Measurements from ENCODE around the gene WDR48. TPM values are rescaled to one million over a fixed set of nuclear protein-coding genes. Genes with fewer than 3 reads are reported as not detected.

The WDR48 gene
- total RNA-seq, 1 donor from 2014 or later, result 38.6 TPM

DNA sequence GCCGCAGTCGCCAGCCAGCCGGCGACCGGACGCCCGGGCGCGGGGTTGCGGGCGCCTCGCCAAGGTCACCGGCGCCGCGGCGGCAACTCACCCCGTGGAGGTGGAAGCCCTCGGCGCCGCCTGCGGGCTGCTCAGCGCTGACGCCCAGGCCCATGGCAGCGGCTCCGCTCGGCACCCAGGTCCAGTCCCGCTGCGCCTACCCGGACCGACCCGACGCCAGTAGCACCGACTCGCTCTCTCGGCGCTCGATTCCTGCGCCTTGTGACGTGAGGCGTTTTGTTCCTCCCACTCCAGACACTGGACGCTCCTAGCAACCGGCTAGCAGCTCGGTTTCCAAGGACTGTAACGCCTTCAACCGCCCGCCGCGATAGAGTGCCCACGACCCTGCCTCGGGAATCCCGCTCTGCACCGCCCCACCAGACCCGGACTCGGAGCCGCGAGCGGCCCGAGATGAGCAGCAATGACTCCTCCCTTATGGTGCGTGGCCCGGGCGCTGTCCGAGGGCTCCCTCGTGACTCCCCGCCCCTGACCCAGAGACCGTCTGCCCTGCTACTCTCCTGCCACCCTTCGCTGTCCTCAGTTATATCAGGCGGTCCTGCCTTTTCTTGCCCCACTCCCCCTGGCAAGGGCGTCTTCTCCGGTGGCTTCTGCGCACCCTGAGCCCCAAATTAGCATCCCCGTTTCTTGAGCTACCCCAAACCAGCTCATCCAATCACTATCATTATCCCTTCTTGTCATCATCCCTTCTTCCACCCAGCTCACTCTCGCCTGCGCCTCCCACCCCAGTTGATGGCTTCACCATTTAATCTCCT, 55.8 kb downstream of the WDR48 start, which contains the start of the genes GORASP1 and TTC21A:
Gene GORASP1 (minus strand): TSS at position 240 of the 812 bp plus-strand sequence. CDS start 86 bp downstream, at position 154.
Gene TTC21A (plus strand): TSS at position 293 of the 812 bp plus-strand sequence. CDS start 158 bp downstream, at position 451.
- peaks cover 29% of the 10 kb centered on the region for H3K4me1 Mint-ChIP-seq (ENCODE audit: low read depth)
- H3K9me3 Mint-ChIP-seq, result no peaks in the 10 kb centered on the region
- DNase-seq (ENCODE audit: low spot score), result peak; percentile 55
- peak within 1 kb of the TSS; percentile 54 for H3K27ac Mint-ChIP-seq
- H3K4me3 Mint-ChIP-seq (ENCODE audit: low read depth), result peak within 1 kb of the TSS; percentile 93
- peaks cover 3% of the 10 kb centered on the region for H3K27me3 Mint-ChIP-seq (ENCODE audit: low read depth)
- peaks cover 7% of the 10 kb centered on the region for H3K36me3 Mint-ChIP-seq (ENCODE audit: low read depth)
- intact Hi-C loops (cut with micrococcal nuclease), result loop anchor here (1.0 to 5.0 kb wide), 3 partner anchors 44 to 185 kb away; no protein-coding TSS in a partner anchor

DNA sequence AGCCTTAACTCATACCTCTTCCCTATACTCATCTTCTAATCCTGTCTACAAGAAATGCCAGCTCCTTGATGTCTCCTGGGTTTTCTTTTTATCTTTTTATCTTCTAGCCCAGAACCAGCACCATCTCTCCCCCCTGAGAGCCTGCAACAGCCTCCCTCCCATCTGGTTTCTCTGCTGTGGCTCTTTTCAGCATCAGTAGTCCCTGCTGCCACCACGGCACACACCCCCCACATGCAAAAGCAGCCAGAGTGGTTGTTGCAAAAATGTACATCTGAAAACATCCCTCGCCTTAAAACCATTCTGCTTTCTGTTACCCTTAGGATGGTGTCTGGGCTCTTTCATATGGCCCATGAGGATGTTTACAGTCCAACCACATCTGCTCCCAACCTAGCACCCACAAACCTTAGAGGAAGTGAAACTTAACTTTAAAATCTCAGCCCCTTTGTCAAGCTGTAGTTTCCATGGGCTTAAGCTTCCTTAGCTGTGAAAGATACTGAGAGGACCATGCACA, 56.4 kb downstream of the WDR48 start:
- H3K36me3 Mint-ChIP-seq (ENCODE audit: low read depth), result peaks cover 7% of the 10 kb centered on the region
- peaks cover 29% of the 10 kb centered on the region for H3K4me1 Mint-ChIP-seq (ENCODE audit: low read depth)
- peaks cover 3% of the 10 kb centered on the region for H3K27me3 Mint-ChIP-seq (ENCODE audit: low read depth)
- peak overlapping the region; percentile 54 for H3K27ac Mint-ChIP-seq
- intact Hi-C loops (cut with micrococcal nuclease), result loop anchor here (1.0 to 5.0 kb wide), 2 partner anchors 43 to 184 kb away; no protein-coding TSS in a partner anchor
- no peaks in the 10 kb centered on the region for H3K9me3 Mint-ChIP-seq
- peak overlapping the region; percentile 93 for H3K4me3 Mint-ChIP-seq (ENCODE audit: low read depth)
- no peak for DNase-seq (ENCODE audit: low spot score)

DNA sequence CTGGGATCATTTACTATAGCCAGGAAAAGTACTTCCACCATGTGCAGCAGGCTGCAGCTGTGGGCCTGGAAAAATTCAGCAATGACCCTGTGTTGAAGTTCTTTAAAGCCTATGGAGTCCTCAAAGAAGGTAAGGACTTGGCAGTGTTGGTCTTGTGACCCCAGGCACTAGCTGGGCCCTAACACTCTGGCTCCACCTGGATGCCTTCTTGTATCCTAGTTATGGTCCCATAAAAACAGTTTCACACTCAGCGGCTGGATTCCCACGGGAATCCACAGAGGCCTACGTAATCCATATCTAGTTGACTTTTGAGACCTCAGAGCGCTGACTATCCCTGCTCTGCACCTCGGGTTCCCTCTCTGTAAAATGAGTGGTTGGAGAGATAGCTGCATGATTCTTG, 57.3 kb downstream of the WDR48 start:
- intact Hi-C loops (cut with micrococcal nuclease), result loop anchor here (5.0 kb wide), 1 partner anchor 183 kb away; no protein-coding TSS in a partner anchor
- Mint-ChIP-seq H3K27me3 (ENCODE audit: low read depth) (peaks cover 3% of the 10 kb centered on the region), H3K27ac (no peak overlapping the region), H3K4me1 (ENCODE audit: low read depth) (peaks cover 29% of the 10 kb centered on the region), H3K36me3 (ENCODE audit: low read depth) (peaks cover 7% of the 10 kb centered on the region), H3K9me3 (no peaks in the 10 kb centered on the region), H3K4me3 (ENCODE audit: low read depth) (peak overlapping the region; percentile 93)
- DNase-seq (ENCODE audit: low spot score), result no peak

DNA sequence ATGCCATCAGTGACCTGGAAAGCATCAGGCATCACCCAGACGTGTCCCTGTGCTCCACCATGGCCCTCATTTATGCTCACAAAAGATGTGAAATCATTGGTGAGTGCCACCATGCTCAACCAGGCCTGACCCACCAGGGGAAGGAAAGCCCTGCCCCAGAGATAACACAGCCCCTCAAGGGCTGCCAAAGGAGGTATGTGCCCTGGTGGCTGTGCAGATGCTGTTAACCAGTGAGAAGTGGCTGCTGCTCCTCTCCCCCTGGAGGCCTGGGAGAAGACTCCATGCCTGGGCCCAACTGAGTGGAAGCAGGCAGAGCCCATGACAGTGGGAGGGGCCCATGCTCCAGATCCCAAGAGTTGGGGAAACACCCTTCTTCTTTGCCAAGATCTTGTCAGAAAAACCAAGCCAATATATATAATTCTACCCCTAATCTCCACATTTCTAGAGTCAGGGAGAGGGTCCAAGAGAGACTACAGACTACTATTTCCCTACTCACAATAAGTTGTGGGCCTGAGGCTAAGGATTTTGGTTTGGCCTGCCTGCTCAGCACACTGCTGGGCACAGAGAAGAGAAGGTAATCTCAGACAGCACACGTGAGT, 58.3 kb downstream of the WDR48 start:
- H3K4me1 Mint-ChIP-seq (ENCODE audit: low read depth), result peaks cover 28% of the 10 kb centered on the region

DNA sequence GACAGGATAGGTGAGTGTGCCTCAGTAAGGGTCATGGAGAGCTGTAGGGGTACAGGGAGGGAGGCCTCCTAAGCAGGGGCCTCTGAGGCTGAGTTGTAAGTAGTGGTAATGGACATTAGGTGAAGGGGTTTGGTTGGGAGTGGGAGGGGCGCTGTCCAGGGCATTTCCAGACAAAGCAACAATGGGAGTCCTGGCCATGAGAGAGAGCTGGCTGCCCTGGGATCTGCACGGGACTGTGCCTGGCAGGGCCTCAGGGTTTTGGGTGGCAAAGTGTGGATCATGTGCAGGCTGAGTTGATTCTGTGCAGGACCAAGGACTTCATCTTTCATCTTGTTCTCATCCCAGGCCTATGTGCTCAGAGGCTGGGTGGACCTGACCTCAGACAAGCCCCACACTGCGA, 60.3 kb downstream of the WDR48 start:
- peaks cover 12% of the 10 kb centered on the region for H3K4me1 Mint-ChIP-seq (ENCODE audit: low read depth)
- no peak for DNase-seq (ENCODE audit: low spot score)
- H3K27ac Mint-ChIP-seq, result no peak overlapping the region
- H3K27me3 Mint-ChIP-seq (ENCODE audit: low read depth), result no peaks in the 10 kb centered on the region
- H3K9me3 Mint-ChIP-seq, result no peaks in the 10 kb centered on the region
- intact Hi-C loops (cut with micrococcal nuclease), result no loop called here
- no peaks in the 10 kb centered on the region for H3K36me3 Mint-ChIP-seq (ENCODE audit: low read depth)
- no peak overlapping the region for H3K4me3 Mint-ChIP-seq (ENCODE audit: low read depth)

More for the DNA sequence above, 58.3 kb downstream of the WDR48 start:
- no peak for DNase-seq (ENCODE audit: low spot score)
- Mint-ChIP-seq H3K4me3 (ENCODE audit: low read depth) (no peak overlapping the region), H3K27ac (no peak overlapping the region), H3K9me3 (no peaks in the 10 kb centered on the region), H3K36me3 (ENCODE audit: low read depth) (peaks cover 7% of the 10 kb centered on the region), H3K27me3 (ENCODE audit: low read depth) (peaks cover 3% of the 10 kb centered on the region)
- intact Hi-C loops (cut with micrococcal nuclease), result no loop called here

DNA sequence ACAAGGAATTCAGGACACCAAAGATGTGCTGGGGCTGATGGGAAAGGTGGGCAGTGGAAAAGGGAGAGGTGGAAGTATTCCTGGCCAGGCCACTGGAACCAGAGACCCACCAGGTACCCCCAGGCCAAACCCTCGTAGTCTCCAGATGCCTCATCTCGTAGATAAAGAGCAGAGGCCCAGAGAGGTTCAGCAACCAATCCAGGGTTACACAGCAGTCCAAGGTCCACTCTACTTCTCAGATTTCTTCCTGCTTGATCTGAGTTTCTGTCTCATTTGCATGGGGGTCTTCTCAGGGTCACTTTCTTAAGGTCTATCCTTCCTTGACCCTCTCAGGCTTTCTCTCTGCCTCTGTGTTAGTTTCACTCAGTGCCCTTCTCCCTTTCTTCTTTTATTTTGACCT, 60.7 kb downstream of the WDR48 start:
- no peaks in the 10 kb centered on the region for H3K36me3 Mint-ChIP-seq (ENCODE audit: low read depth)
- no peak overlapping the region for H3K4me3 Mint-ChIP-seq (ENCODE audit: low read depth)
- intact Hi-C loops (cut with micrococcal nuclease), result no loop called here
- H3K4me1 Mint-ChIP-seq (ENCODE audit: low read depth), result peaks cover 12% of the 10 kb centered on the region
- DNase-seq (ENCODE audit: low spot score), result no peak
- H3K9me3 Mint-ChIP-seq, result no peaks in the 10 kb centered on the region
- no peak overlapping the region for H3K27ac Mint-ChIP-seq
- H3K27me3 Mint-ChIP-seq (ENCODE audit: low read depth), result no peaks in the 10 kb centered on the region

DNA sequence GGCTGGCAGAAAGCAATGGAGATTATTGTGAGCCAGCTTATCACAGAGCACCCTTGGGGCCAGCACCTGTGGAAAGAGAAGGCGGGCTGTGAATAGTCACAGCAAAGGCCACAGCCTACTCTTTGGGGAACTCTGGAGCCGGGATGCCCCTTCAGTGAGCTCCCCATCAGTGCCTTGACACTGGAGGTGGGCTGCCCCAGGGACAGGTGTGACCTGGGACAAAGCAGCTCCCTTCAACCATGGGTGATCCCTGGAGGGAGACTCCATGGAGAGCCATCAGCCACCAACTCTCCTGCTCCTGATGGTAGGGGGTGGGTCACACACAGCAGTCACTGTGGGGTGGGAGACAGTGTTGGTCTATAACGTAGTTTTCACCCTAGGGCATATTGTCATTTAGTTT, 61.5 kb downstream of the WDR48 start:
- intact Hi-C loops (cut with micrococcal nuclease), result no loop called here
- peaks cover 6% of the 10 kb centered on the region for H3K4me1 Mint-ChIP-seq (ENCODE audit: low read depth)
- no peak for DNase-seq (ENCODE audit: low spot score)

DNA sequence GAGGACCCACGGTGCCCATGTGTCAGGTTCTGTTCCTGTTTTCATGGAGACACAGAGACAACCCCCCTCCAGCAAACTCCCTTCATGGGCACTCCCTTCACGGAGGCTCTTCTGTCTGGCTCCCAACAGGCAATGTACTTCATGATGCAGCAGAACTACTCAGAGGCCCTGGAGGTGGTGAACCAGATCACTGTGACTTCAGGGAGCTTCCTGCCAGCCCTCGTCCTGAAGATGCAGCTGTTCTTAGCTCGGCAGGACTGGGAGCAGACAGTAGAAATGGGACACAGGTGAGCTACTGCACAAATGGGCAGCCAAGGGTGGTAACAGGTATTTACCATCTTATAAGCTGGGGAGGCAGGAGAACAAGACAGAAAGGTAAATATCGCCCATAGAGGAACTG, 62.6 kb downstream of the WDR48 start:
- no peak overlapping the region for H3K4me3 Mint-ChIP-seq (ENCODE audit: low read depth)
- H3K36me3 Mint-ChIP-seq (ENCODE audit: low read depth), result no peaks in the 10 kb centered on the region
- no peak for DNase-seq (ENCODE audit: low spot score)
- H3K27ac Mint-ChIP-seq, result no peak overlapping the region
- H3K4me1 Mint-ChIP-seq (ENCODE audit: low read depth), result no peaks in the 10 kb centered on the region
- H3K27me3 Mint-ChIP-seq (ENCODE audit: low read depth), result no peaks in the 10 kb centered on the region
- no peaks in the 10 kb centered on the region for H3K9me3 Mint-ChIP-seq
- intact Hi-C loops (cut with micrococcal nuclease), result no loop called here

More for the DNA sequence above, 61.5 kb downstream of the WDR48 start:
- Mint-ChIP-seq H3K27me3 (ENCODE audit: low read depth) (no peaks in the 10 kb centered on the region), H3K9me3 (no peaks in the 10 kb centered on the region), H3K27ac (no peak overlapping the region), H3K36me3 (ENCODE audit: low read depth) (no peaks in the 10 kb centered on the region), H3K4me3 (ENCODE audit: low read depth) (no peak overlapping the region)

DNA sequence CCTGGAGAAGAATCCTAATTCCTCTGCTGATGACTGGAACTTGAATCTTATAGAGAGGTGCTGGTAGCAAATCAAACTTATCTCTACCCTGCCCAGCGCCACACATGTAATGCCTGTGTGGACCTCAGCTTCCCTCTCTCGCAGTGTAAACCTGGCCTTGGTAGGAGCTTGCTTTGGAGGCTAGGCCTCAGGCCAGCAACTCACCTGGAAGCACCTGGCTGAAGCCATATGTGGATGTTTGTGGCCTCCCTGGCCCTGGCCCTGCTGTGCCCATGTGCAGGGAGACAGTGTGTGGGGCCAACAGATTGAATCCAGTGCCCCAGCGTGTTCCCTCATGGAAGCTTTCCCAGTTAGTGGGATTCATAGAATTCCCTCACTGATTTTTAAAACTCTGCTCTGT, 64.1 kb downstream of the WDR48 start:
- H3K36me3 Mint-ChIP-seq (ENCODE audit: low read depth), result no peaks in the 10 kb centered on the region
- H3K4me3 Mint-ChIP-seq (ENCODE audit: low read depth), result no peak overlapping the region
- intact Hi-C loops (cut with micrococcal nuclease), result no loop called here
- H3K27ac Mint-ChIP-seq, result no peak overlapping the region
- no peaks in the 10 kb centered on the region for H3K27me3 Mint-ChIP-seq (ENCODE audit: low read depth)
- H3K4me1 Mint-ChIP-seq (ENCODE audit: low read depth), result no peaks in the 10 kb centered on the region
- DNase-seq (ENCODE audit: low spot score), result no peak
- no peaks in the 10 kb centered on the region for H3K9me3 Mint-ChIP-seq

DNA sequence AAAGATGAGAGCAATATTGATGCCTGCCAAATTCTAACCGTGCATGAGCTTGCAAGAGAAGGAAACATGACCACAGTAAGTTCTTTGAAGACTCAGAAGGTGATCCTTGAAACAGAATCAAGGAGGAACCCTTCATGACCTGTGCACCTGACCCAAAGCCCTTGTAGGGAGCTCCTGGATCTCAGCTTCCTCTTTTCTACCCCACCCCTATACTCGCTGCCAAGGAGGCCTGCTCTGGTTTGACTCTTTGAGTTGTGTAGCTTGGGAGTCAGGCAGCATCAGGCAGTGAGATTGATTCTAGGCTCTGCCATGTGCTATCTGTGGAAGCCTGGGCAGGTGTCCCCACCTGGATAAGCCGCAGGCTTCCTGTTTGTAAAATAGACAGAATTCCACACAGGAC, 66.3 kb downstream of the WDR48 start:
- no peaks in the 10 kb centered on the region for H3K9me3 Mint-ChIP-seq
- H3K36me3 Mint-ChIP-seq (ENCODE audit: low read depth), result no peaks in the 10 kb centered on the region
- intact Hi-C loops (cut with micrococcal nuclease), result no loop called here
- no peak overlapping the region for H3K4me3 Mint-ChIP-seq (ENCODE audit: low read depth)
- DNase-seq (ENCODE audit: low spot score), result no peak
- peaks cover 6% of the 10 kb centered on the region for H3K27me3 Mint-ChIP-seq (ENCODE audit: low read depth)
- H3K27ac Mint-ChIP-seq, result no peak overlapping the region
- no peaks in the 10 kb centered on the region for H3K4me1 Mint-ChIP-seq (ENCODE audit: low read depth)

DNA sequence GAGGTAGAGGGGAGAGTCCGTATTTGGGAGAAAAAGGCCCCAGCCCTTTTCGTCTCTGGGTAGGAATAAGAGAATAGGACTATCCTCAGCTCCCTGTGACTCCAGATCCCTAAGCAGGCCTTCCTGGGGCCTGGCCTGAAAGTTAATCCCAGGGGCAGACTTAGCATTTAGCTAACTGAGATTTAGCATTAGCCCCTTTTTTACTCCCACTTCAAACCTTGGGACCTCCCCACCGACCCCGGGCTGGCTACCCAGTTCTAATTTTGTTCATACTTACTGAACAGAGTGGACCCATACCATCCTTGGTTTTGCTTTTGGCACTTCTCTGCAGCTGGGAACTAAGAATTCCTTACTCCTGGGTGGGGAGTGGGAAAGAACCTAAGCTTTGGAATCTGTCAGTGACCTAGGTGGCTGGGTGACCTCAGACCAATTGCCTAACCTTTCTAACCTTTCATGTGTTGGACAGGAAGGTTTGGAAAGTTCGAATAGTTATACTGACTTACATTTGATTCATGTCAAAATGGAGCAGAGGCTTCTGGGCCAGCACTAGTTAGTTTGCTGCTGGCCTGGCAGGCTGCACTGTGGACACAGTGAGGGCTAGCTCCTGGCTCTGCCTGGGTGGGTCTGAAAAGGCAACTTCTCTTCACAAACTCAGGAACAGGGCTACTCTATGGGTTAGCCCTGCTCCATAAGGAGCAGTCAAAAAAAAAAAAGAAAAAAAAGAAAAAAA, 67.3 kb downstream of the WDR48 start:
- Mint-ChIP-seq H3K4me1 (ENCODE audit: low read depth) (no peaks in the 10 kb centered on the region), H3K9me3 (no peaks in the 10 kb centered on the region), H3K36me3 (ENCODE audit: low read depth) (no peaks in the 10 kb centered on the region), H3K27me3 (ENCODE audit: low read depth) (peaks cover 11% of the 10 kb centered on the region), H3K4me3 (ENCODE audit: low read depth) (no peak overlapping the region), H3K27ac (no peak overlapping the region)
- no peak for DNase-seq (ENCODE audit: low spot score)
- intact Hi-C loops (cut with micrococcal nuclease), result no loop called here

DNA sequence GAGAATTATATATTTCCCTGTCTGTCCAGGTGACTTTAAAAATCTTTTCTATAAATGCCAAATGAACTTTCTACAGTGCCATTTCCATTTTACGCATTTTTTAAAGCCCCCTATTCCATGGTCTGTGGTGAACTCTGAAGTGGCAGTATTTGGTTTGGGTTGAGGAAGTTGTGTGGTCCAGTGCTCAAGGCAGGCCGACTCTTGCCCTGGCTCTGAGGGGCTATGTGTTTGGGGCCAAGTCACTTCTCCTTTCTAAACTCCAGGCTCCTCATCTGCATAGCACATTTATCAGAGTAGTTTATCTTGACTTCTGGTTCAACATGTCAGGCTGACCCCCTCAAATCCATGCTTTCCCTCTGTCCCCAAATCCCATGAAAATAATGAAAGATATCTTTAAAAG, 69.8 kb downstream of the WDR48 start:
- intact Hi-C loops (cut with micrococcal nuclease), result no loop called here
- Mint-ChIP-seq H3K36me3 (ENCODE audit: low read depth) (no peaks in the 10 kb centered on the region), H3K4me3 (ENCODE audit: low read depth) (no peak overlapping the region), H3K27me3 (ENCODE audit: low read depth) (peaks cover 12% of the 10 kb centered on the region), H3K4me1 (ENCODE audit: low read depth) (no peaks in the 10 kb centered on the region), H3K27ac (no peak overlapping the region), H3K9me3 (no peaks in the 10 kb centered on the region)
- no peak for DNase-seq (ENCODE audit: low spot score)
